KMS-11 (cell line): Measurements from ENCODE around the gene CLEC14A.

Source experiments
- H2AFZ ChIP-seq: fragments of 200-600 bp; sonication (generic); 2 replicates; pipeline ENCODE4 v1.6.1; 2016; ENCODE audit warnings: antibody characterized with exemption, mixed run types, low read depth
- H3K27ac ChIP-seq: fragments of 200-600 bp; sonication (generic); 2 replicates; pipeline ENCODE4 v1.6.1; 2016; ENCODE audit warnings: mild to moderate bottlenecking, mixed run types
- H3K27me3 ChIP-seq: fragments of 200-600 bp; sonication (generic); 2 replicates; pipeline ENCODE4 v1.6.1; 2017; ENCODE audit warnings: mild to moderate bottlenecking, low read depth, mixed run types, moderate library complexity; ENCODE audit not compliant: insufficient read depth
- H3K36me3 ChIP-seq: fragments of 200-600 bp; sonication (generic); 2 replicates; pipeline ENCODE4 v1.6.1; 2017; ENCODE audit warnings: mild to moderate bottlenecking, mixed run types; ENCODE audit not compliant: insufficient read depth
- H3K4me1 ChIP-seq: fragments of 200-600 bp; sonication (generic); 2 replicates; pipeline ENCODE4 v1.6.1; 2016; ENCODE audit warnings: mild to moderate bottlenecking, low read depth, mixed run types; ENCODE audit not compliant: poor library complexity, severe bottlenecking
- H3K4me2 ChIP-seq: fragments of 200-600 bp; sonication (generic); 2 replicates; pipeline ENCODE4 v1.7.0; 2016; ENCODE audit warnings: mild to moderate bottlenecking, mixed run types
- H3K4me3 ChIP-seq: fragments of 200-600 bp; sonication (generic); IDR thresholded peaks from 2 replicates; pipeline ENCODE4 v1.6.1; 2017; ENCODE audit warnings: low read depth, low read length, mixed read lengths; ENCODE audit not compliant: insufficient read depth
- H3K79me2 ChIP-seq: fragments of 200-600 bp; sonication (generic); 2 replicates; pipeline ENCODE4 v1.6.1; 2016; ENCODE audit warnings: low read depth, mixed run types; ENCODE audit not compliant: insufficient read depth
- H3K9ac ChIP-seq: fragments of 200-600 bp; sonication (generic); 2 replicates; pipeline ENCODE4 v1.6.1; 2016; ENCODE audit warnings: mild to moderate bottlenecking, mixed run types
- H4K20me1 ChIP-seq: fragments of 200-600 bp; sonication (generic); 2 replicates; pipeline ENCODE4 v1.6.1; 2016; ENCODE audit warnings: mild to moderate bottlenecking, mixed run types; ENCODE audit not compliant: insufficient read depth
- TF ChIP-seq, protein P1 (sequence below): fragments of 200-600 bp; sonication (generic); conservative IDR thresholded peaks from 2 replicates; pipeline ENCODE4 v1.6.1; 2017; ENCODE audit warnings: low read depth, mild to moderate bottlenecking, antibody characterized with exemption, low read length, moderate library complexity, mixed read lengths

The CLEC14A gene

DNA sequence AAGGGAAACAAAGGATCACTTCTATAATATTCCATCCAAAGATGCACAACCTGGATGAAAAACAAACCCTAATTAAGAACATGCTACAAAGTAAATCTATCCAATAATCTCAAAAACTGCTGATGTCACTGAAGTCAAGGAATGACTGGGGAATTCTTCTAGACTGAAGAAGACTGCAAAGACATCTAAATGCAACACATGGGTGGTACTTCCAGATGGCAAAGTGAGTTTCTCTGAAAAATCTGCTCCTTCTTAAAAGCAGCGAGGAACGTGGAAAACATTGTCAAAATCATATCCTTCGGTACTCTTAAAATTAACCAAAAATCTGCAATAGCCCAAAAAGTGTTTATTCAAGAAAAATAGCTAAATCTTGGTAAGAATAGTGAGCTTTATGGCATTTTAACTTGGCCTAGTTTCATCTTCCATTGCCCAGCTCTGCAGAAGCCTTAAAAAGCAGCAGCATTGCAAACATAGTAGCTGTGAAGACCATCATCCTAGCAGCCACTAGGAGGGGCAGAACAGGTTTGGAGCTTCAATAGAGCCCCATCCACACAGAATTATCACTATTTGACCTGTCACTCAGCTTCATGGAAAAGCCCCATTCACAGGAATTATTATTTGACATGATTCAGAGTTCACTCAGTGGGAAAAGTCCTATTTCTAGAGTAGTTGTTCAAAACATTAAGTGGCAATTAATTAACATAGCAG lies 7.4 kb downstream of the CLEC14A start:
- no peak overlapping the region for H3K27ac ChIP-seq

DNA sequence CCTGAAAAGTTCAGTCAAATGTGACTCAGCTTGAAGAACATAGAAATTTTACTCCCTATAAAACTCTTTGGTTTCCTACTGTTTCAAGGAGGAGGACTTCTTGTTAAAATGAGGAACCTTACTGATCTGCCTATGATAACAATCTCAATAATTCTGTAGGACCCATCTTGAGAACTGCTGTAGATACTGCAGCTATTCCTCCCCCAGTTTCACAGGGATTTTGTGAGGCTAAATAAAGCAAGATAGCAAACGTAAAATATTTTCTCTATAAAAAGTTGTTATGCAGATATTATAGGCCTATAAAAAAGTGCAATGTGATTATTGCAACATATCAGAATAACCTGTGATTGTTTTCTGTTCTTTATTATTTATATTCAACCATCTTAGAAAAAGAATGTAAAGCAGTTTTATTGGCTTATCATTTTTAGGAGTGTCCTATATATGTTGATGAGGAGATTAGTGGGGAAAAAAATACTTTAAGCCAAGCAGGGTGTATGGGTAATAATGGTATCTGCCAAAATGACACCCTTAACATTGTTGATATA lies 12.1 kb downstream of the CLEC14A start:
- Histone ChIP-seq H3K36me3 (no peaks in the 10 kb centered on the region), H2AFZ (no peak overlapping the region), H3K4me1 (no peaks in the 10 kb centered on the region), H3K27me3 (no peaks in the 10 kb centered on the region), H3K4me3 (no peak overlapping the region), H3K9ac (no peak overlapping the region), H4K20me1 (no peaks in the 10 kb centered on the region), H3K27ac (no peak overlapping the region), H3K4me2 (no peak overlapping the region), H3K79me2 (no peaks in the 10 kb centered on the region)
- TF ChIP-seq, protein P1, sequence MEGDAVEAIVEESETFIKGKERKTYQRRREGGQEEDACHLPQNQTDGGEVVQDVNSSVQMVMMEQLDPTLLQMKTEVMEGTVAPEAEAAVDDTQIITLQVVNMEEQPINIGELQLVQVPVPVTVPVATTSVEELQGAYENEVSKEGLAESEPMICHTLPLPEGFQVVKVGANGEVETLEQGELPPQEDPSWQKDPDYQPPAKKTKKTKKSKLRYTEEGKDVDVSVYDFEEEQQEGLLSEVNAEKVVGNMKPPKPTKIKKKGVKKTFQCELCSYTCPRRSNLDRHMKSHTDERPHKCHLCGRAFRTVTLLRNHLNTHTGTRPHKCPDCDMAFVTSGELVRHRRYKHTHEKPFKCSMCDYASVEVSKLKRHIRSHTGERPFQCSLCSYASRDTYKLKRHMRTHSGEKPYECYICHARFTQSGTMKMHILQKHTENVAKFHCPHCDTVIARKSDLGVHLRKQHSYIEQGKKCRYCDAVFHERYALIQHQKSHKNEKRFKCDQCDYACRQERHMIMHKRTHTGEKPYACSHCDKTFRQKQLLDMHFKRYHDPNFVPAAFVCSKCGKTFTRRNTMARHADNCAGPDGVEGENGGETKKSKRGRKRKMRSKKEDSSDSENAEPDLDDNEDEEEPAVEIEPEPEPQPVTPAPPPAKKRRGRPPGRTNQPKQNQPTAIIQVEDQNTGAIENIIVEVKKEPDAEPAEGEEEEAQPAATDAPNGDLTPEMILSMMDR = no peak

More for the DNA sequence above, 7.4 kb downstream of the CLEC14A start:
- H3K4me2 ChIP-seq = no peak overlapping the region
- no peaks in the 10 kb centered on the region for H3K36me3 ChIP-seq
- H3K27me3 ChIP-seq = no peaks in the 10 kb centered on the region
- TF ChIP-seq, protein P1 = no peak
- H3K4me1 ChIP-seq = no peaks in the 10 kb centered on the region
- H3K4me3 ChIP-seq = no peak overlapping the region
- no peaks in the 10 kb centered on the region for H4K20me1 ChIP-seq
- no peak overlapping the region for H3K9ac ChIP-seq
- H2AFZ ChIP-seq = no peak overlapping the region
- H3K79me2 ChIP-seq = no peaks in the 10 kb centered on the region

GRCh38 chr14:38238878-38239277 lies 17.0 kb downstream of the CLEC14A start:
- Histone ChIP-seq H3K9ac (no peak overlapping the region), H3K4me1 (no peaks in the 10 kb centered on the region), H3K27ac (no peak overlapping the region), H3K36me3 (no peaks in the 10 kb centered on the region), H3K79me2 (no peaks in the 10 kb centered on the region), H3K27me3 (no peaks in the 10 kb centered on the region), H2AFZ (no peak overlapping the region), H3K4me2 (no peak overlapping the region), H3K4me3 (no peak overlapping the region), H4K20me1 (no peaks in the 10 kb centered on the region)
- TF ChIP-seq, protein P1 = no peak

- Histone ChIP-seq H2AFZ (no peak overlapping the region), H3K27me3 (no peaks in the 10 kb centered on the region), H4K20me1 (no peaks in the 10 kb centered on the region), H3K36me3 (no peaks in the 10 kb centered on the region), H3K79me2 (no peaks in the 10 kb centered on the region), H3K4me2 (no peak overlapping the region), H3K4me3 (no peak overlapping the region), H3K9ac (no peak overlapping the region), H3K27ac (no peak overlapping the region), H3K4me1 (peaks cover 5% of the 10 kb centered on the region)
- TF ChIP-seq, protein P1 = no peak
Observed at GRCh38 chr14:38238332-38238731, 17.6 kb downstream of the CLEC14A start.
